ENCODE measurements around the gene KAT8. TPM values are rescaled to one million over a fixed set of nuclear protein-coding genes. Genes with fewer than 3 reads are reported as not detected.

KAT8 gene
- total RNA-seq, 1 experiment from 2014 or later = 42.0 TPM

- TF ChIP-seq CTCF (IDR thresholded peaks at IDR 0.05; ENCODE audit: unreplicated experiment) = no peak
- Mint-ChIP-seq H3K27me3 (ENCODE audit: insufficient read depth, unreplicated experiment) (no peaks in the 10 kb centered on the region), H3K27ac (ENCODE audit: low read depth, unreplicated experiment) (no peak within 1 kb of the TSS), H3K36me3 (ENCODE audit: insufficient read depth, unreplicated experiment) (peaks cover 38% of the 10 kb centered on the region), H3K9me3 (ENCODE audit: unreplicated experiment) (no peaks in the 10 kb centered on the region), H3K4me1 (ENCODE audit: insufficient read depth, unreplicated experiment) (peaks cover 20% of the 10 kb centered on the region), H3K4me3 (ENCODE audit: unreplicated experiment) (peak within 1 kb of the TSS; percentile 73)
- DNase-seq (ENCODE audit: unreplicated experiment) = peak; percentile 60
- CTCF ChIA-PET = interaction anchor here (0.5 to 0.7 kb wide), 3 partner anchors 9 to 36 kb away, joined by 3 read pairs; no protein-coding TSS in a partner anchor
- no TSS peak for BruUV-seq (replicated peaks)
- intact Hi-C loops (cut with micrococcal nuclease) = no loop called here
- POLR2A ChIA-PET = interaction anchor here (0.6 to 1.9 kb wide), 4 partner anchors 9 to 770 kb away, joined by 3 to 10 read pairs (median 5); partner anchors contain the start of genes KAT8 and PRSS8
Measured at GRCh38 chr16:31108035-31108793, 9.2 kb upstream of the KAT8 start, which contains the start of gene BCKDK. TSS of gene BCKDK (plus strand) at chr16:31108386. CDS start at chr16:31109224, 838 bp downstream.

GRCh38 chr16:31108794-31109558 lies 8.5 kb upstream of the KAT8 start:
- Mint-ChIP-seq H3K27ac (ENCODE audit: low read depth, unreplicated experiment) (no peak overlapping the region), H3K27me3 (ENCODE audit: insufficient read depth, unreplicated experiment) (no peaks in the 10 kb centered on the region), H3K36me3 (ENCODE audit: insufficient read depth, unreplicated experiment) (peaks cover 38% of the 10 kb centered on the region), H3K4me1 (ENCODE audit: insufficient read depth, unreplicated experiment) (peaks cover 25% of the 10 kb centered on the region), H3K4me3 (ENCODE audit: unreplicated experiment) (peak overlapping the region; percentile 73), H3K9me3 (ENCODE audit: unreplicated experiment) (no peaks in the 10 kb centered on the region)
- no peak for TF ChIP-seq CTCF (IDR thresholded peaks at IDR 0.05; ENCODE audit: unreplicated experiment)
- TSS peak; percentile 28 for BruUV-seq (replicated peaks)
- no peak for DNase-seq (ENCODE audit: unreplicated experiment)
- POLR2A ChIA-PET = interaction anchor here (0.5 to 1.9 kb wide), 5 partner anchors 9 to 147 kb away, joined by 3 to 10 read pairs (median 4); partner anchors contain the start of genes KAT8 and PRSS8
- intact Hi-C loops (cut with micrococcal nuclease) = no loop called here
- CTCF ChIA-PET = interaction anchor here (0.6 kb wide), 1 partner anchor 349 kb away, joined by 4 read pairs; no protein-coding TSS in a partner anchor

GRCh38 chr16:31109622-31110021 lies 7.8 kb upstream of the KAT8 start:
- Mint-ChIP-seq H3K4me1 (ENCODE audit: insufficient read depth, unreplicated experiment) (peaks cover 25% of the 10 kb centered on the region), H3K27me3 (ENCODE audit: insufficient read depth, unreplicated experiment) (no peaks in the 10 kb centered on the region), H3K9me3 (ENCODE audit: unreplicated experiment) (no peaks in the 10 kb centered on the region), H3K4me3 (ENCODE audit: unreplicated experiment) (peak overlapping the region; percentile 73), H3K27ac (ENCODE audit: low read depth, unreplicated experiment) (peak overlapping the region; percentile 31), H3K36me3 (ENCODE audit: insufficient read depth, unreplicated experiment) (peaks cover 38% of the 10 kb centered on the region)
- no peak for TF ChIP-seq CTCF (IDR thresholded peaks at IDR 0.05; ENCODE audit: unreplicated experiment)
- DNase-seq (ENCODE audit: unreplicated experiment) = no peak
- no TSS peak for BruUV-seq (replicated peaks)
- intact Hi-C loops (cut with micrococcal nuclease) = no loop called here
- ChIA-PET POLR2A (interaction anchor here (0.5 to 1.9 kb wide), 2 partner anchors 33 to 146 kb away, joined by 3 to 4 read pairs; no protein-coding TSS in a partner anchor), CTCF (interaction anchor here (0.6 to 1.0 kb wide), 2 partner anchors 10 to 75 kb away, joined by 3 read pairs; no protein-coding TSS in a partner anchor)
